SU-DHL-6 (cell line): ENCODE measurements around the gene HSP90B1.

Source experiments
- EZH2phosphoT487 ChIP-seq: fragments of 200-600 bp; sonication (generic), shearing (Covaris generic); conservative IDR thresholded peaks from 2 replicates; pipeline ENCODE4 v1.6.1; 2018; ENCODE audit warnings: mild to moderate bottlenecking, antibody characterized with exemption, low read length, moderate library complexity, mixed read lengths
- TF ChIP-seq, protein P1 (sequence below): fragments of 200-600 bp; sonication (generic); IDR thresholded peaks from one replicate; pipeline ENCODE4 v1.5.1; 2017; ENCODE audit warnings: antibody characterized with exemption, mild to moderate bottlenecking, low read length, moderate library complexity; ENCODE audit not compliant: insufficient read depth, poor library complexity, severe bottlenecking

DNA sequence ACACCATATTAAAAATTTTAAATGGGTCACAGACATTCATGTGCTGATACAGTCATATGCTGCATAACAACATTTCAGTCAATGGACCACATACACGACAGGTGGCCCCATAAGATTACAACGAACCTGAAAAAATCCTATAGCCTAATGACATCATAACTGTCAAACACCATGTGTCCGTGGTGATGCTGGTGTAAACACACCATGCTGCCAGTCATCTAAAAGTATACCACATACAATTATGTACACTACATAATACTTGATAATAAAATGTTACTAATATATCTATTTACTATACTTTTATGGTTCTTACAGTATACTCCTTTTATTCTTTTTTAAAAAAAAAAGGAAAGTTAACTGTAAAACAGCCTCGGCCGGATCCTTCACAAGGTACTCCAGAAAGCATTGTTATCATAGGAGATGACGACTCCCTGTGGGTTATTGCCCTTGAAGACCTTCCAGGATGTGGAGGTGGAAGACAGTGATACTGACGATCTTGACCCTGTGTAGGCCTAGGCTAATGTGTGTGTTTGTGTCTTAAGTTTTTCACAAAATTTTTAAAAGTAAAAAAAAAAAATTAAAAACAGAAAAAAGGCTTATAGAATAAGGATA is 30.5 kb downstream of the HSP90B1 start:
- TF ChIP-seq, protein P1, sequence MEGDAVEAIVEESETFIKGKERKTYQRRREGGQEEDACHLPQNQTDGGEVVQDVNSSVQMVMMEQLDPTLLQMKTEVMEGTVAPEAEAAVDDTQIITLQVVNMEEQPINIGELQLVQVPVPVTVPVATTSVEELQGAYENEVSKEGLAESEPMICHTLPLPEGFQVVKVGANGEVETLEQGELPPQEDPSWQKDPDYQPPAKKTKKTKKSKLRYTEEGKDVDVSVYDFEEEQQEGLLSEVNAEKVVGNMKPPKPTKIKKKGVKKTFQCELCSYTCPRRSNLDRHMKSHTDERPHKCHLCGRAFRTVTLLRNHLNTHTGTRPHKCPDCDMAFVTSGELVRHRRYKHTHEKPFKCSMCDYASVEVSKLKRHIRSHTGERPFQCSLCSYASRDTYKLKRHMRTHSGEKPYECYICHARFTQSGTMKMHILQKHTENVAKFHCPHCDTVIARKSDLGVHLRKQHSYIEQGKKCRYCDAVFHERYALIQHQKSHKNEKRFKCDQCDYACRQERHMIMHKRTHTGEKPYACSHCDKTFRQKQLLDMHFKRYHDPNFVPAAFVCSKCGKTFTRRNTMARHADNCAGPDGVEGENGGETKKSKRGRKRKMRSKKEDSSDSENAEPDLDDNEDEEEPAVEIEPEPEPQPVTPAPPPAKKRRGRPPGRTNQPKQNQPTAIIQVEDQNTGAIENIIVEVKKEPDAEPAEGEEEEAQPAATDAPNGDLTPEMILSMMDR, result no peak
- TF ChIP-seq EZH2phosphoT487, result no peak
